Ureter (tissue), 1 donor: ENCODE results near the gene MAP2K3. TPM values are rescaled to one million over a fixed set of nuclear protein-coding genes. Genes with fewer than 3 reads are reported as not detected.

ENCODE experiments used
- DNase-seq: peaks from one replicate; pipeline ENCODE4 v3.0.0-alpha.2; 2020; ENCODE audit warnings: low spot score
- total RNA-seq: library from RNA; stranded (reverse); gene quantifications from one replicate; pipeline ENCODE4 v1.2.4, GENCODE V29; 2023
- donor health status: DM: yes; HTN: yes; CAD: no.

MAP2K3 gene
- total RNA-seq, 1 donor from 2014 or later: 55.2 TPM

GRCh38 chr17:21252796-21253645, 31.5 kb upstream of the MAP2K3 start, which contains the start of gene NATD1:
Gene NATD1, minus strand, starts transcription at chr17:21253410. Its CDS starts 146 bp downstream, at chr17:21253264.
- peak; percentile 88 for DNase-seq

- no peak for DNase-seq
These were observed 30.7 kb upstream of the MAP2K3 start for GRCh38 chr17:21253646-21254441.

GRCh38 chr17:21258593-21258992, 25.9 kb upstream of the MAP2K3 start:
- no peak for DNase-seq

- DNase-seq: no peak
These were observed 22.1 kb upstream of the MAP2K3 start for GRCh38 chr17:21262259-21262993.

GRCh38 chr17:21263376-21263775, 21.1 kb upstream of the MAP2K3 start:
- no peak for DNase-seq

GRCh38 chr17:21268596-21269188, 15.8 kb upstream of the MAP2K3 start:
- no peak for DNase-seq

- DNase-seq: no peak
These were observed 15.1 kb upstream of the MAP2K3 start for GRCh38 chr17:21269394-21269793.

GRCh38 chr17:21271454-21272183, 12.9 kb upstream of the MAP2K3 start:
- DNase-seq: no peak

GRCh38 chr17:21272250-21272649, 12.3 kb upstream of the MAP2K3 start:
- no peak for DNase-seq

GRCh38 chr17:21272881-21273792, 11.4 kb upstream of the MAP2K3 start:
- DNase-seq: no peak

- DNase-seq: peak; percentile 49
These were observed 9.4 kb upstream of the MAP2K3 start for GRCh38 chr17:21275047-21275578.

GRCh38 chr17:21275579-21276263, 8.8 kb upstream of the MAP2K3 start:
- DNase-seq: peak; percentile 95

- no peak for DNase-seq
These were observed 8.3 kb upstream of the MAP2K3 start for GRCh38 chr17:21276264-21276588.

- no peak for DNase-seq
These were observed 7.2 kb upstream of the MAP2K3 start for GRCh38 chr17:21277332-21277731.

GRCh38 chr17:21278450-21279197, 5.9 kb upstream of the MAP2K3 start:
- no peak for DNase-seq

GRCh38 chr17:21279198-21279535, 5.3 kb upstream of the MAP2K3 start:
- DNase-seq: no peak

- no peak for DNase-seq
These were observed 4.9 kb upstream of the MAP2K3 start for GRCh38 chr17:21279582-21279981.

GRCh38 chr17:21280081-21280518, 4.4 kb upstream of the MAP2K3 start:
- DNase-seq: peak; percentile 91
